GM12878 (cell line): ENCODE data around the gene HMCN2. TPM values are rescaled to one million over a fixed set of nuclear protein-coding genes. Genes with fewer than 3 reads are reported as not detected.

Source experiments
- ATAC-seq: fragments of 200-7000 bp; cut with Tn5 transposase; 3 replicates; pipeline ENCODE4 v1.9.1; 2020; ENCODE audit warnings: mild to moderate bottlenecking, moderate library complexity
- BruUV-seq: library from RNA; stranded (reverse); fragments of 400-500 nt; replicated peaks from 2 replicates; lab custom pipeline; 2021; lab: Mats Ljungman, UMichigan
- CTCF ChIA-PET: fragments of 300-600 bp; sonication (Branson Sonifier 250); formaldehyde crosslinking; extraction: SDS; loops from one replicate; lab custom pipeline; 2021; ENCODE audit warnings: inconsistent platforms; lab: Yijun Ruan, JAX
- POLR2A ChIA-PET: fragments of 350-600 bp; formaldehyde crosslinking; extraction: SDS; loops from one replicate; lab custom pipeline; 2021; ENCODE audit warnings: inconsistent platforms; lab: Charles Lee
- RAD21 ChIA-PET: fragments of 300-600 bp; sonication (Branson Sonifier 250); formaldehyde crosslinking; loops from one replicate; lab custom pipeline; 2023; ENCODE audit warnings: antibody characterized with exemption; ENCODE audit not compliant: unreplicated experiment; lab: Charles Lee
- SMC1A ChIA-PET: fragments of 300-600 bp; sonication (Branson Sonifier 250); formaldehyde crosslinking; loops from one replicate; lab custom pipeline; 2023; ENCODE audit not compliant: unreplicated experiment, uncharacterized antibody; lab: Charles Lee
- DNase-seq: peaks from one replicate; pipeline ENCODE4 v3.0.0-alpha.2; 2011; ENCODE audit warnings: low read depth, low spot score
- FAIRE-seq: peaks from 3 replicates; lab custom pipeline; 2011; peaks lifted over from hg19 to GRCh38; lab: Jason Lieb, UNC
- H2AFZ ChIP-seq: 2 replicates; pipeline ENCODE4 v1.6.0; 2011; ENCODE audit warnings: low read depth, low read length, control low read depth; ENCODE audit not compliant: control insufficient read depth
- H3K27ac ChIP-seq: 2 replicates; pipeline ENCODE4 v1.5.1; 2011; ENCODE audit warnings: control low read depth; ENCODE audit not compliant: control insufficient read depth, insufficient read depth
- H3K27me3 ChIP-seq, 2 experiments: replicated peaks in 1 of 2; 2 replicates each; pipeline versions ENCODE4 v1.6.0 to v1.6.1; 2011; ENCODE audit warnings: low read length in 1 of 2; ENCODE audit not compliant: control insufficient read depth in 2 of 2, insufficient read depth in 2 of 2
- H3K36me3 ChIP-seq, 2 experiments: 2 replicates each; pipeline ENCODE4 v1.5.1; 2011; ENCODE audit warnings: low read length in 1 of 2; ENCODE audit not compliant: control insufficient read depth in 2 of 2, insufficient read depth in 2 of 2
- H3K4me1 ChIP-seq: 2 replicates; pipeline ENCODE4 v1.6.1; 2011; ENCODE audit warnings: mild to moderate bottlenecking, low read length, moderate library complexity, mixed read lengths; ENCODE audit not compliant: control insufficient read depth, insufficient read depth
- H3K4me2 ChIP-seq: 2 replicates; pipeline ENCODE4 v1.6.0; 2011; ENCODE audit warnings: control low read depth; ENCODE audit not compliant: control insufficient read depth, insufficient read depth
- H3K4me3 ChIP-seq: fragments of 200-600 bp; sonication (generic); 2 replicates; pipeline ENCODE4 v1.5.1; 2016
- H3K79me2 ChIP-seq: 2 replicates; pipeline ENCODE4 v1.6.0; 2011; ENCODE audit warnings: low read length; ENCODE audit not compliant: control insufficient read depth, insufficient read depth
- H3K9ac ChIP-seq: 2 replicates; pipeline ENCODE4 v1.8.0; 2011; ENCODE audit warnings: low read length, control low read depth, mixed read lengths; ENCODE audit not compliant: control insufficient read depth, insufficient read depth
- H3K9me3 ChIP-seq: replicated peaks from 3 replicates; pipeline ENCODE4 v1.5.1; 2011; ENCODE audit warnings: mild to moderate bottlenecking, low read length; ENCODE audit not compliant: control insufficient read depth, insufficient read depth
- H4K20me1 ChIP-seq: 2 replicates; pipeline ENCODE4 v1.6.0; 2011; ENCODE audit not compliant: control insufficient read depth, insufficient read depth
- BMI1 ChIP-seq: fragments of 450-650 bp; IDR thresholded peaks from 2 replicates; pipeline ENCODE4 v1.6.1; 2016; ENCODE audit warnings: mild to moderate bottlenecking, moderate library complexity, borderline replicate concordance
- CBFB ChIP-seq: IDR thresholded peaks from 2 replicates; pipeline ENCODE4 v1.6.1; 2016; ENCODE audit warnings: antibody characterized with exemption, low read depth
- CEBPB ChIP-seq, 2 experiments: fragments of 150-350 bp in 1 of 2; IDR thresholded peaks; 2 replicates each; pipeline ENCODE4 v1.6.1; 2012 to 2014; ENCODE audit warnings: low read depth in 2 of 2, low read length in 2 of 2, borderline replicate concordance in 1 of 2, inconsistent platforms in 1 of 2
- FOS ChIP-seq: IDR thresholded peaks from 3 replicates; pipeline ENCODE4 v1.6.1; 2011; ENCODE audit warnings: borderline replicate concordance; ENCODE audit not compliant: insufficient read length; ENCODE audit errors: extremely low read depth
- FOXK2 ChIP-seq: fragments of 450-650 bp; IDR thresholded peaks from 2 replicates; pipeline ENCODE4 v1.6.1; 2017; ENCODE audit warnings: mild to moderate bottlenecking, moderate library complexity
- HCFC1 ChIP-seq: fragments of 150-350 bp; IDR thresholded peaks from 2 replicates; pipeline ENCODE4 v1.6.1; 2014; ENCODE audit warnings: low read length
- JUND ChIP-seq: IDR thresholded peaks from 2 replicates; pipeline ENCODE4 v1.6.1; 2012; ENCODE audit warnings: low read depth, mild to moderate bottlenecking, low read length, improper control_type of control experiment, moderate library complexity
- RAD51 ChIP-seq: fragments of 450-650 bp; IDR thresholded peaks from 2 replicates; pipeline ENCODE4 v1.6.1; 2016; ENCODE audit warnings: moderate library complexity, mild to moderate bottlenecking, inconsistent platforms
- RUNX3 ChIP-seq: IDR thresholded peaks from 2 replicates; pipeline ENCODE4 v1.6.1; 2012; ENCODE audit warnings: low read length, inconsistent platforms
- SIX5 ChIP-seq: IDR thresholded peaks from 2 replicates; pipeline ENCODE4 v1.6.1; 2011; ENCODE audit warnings: mild to moderate bottlenecking, low read depth, low read length, moderate library complexity; ENCODE audit not compliant: severe bottlenecking
- SMAD1 ChIP-seq: fragments of 450-650 bp; IDR thresholded peaks from 2 replicates; pipeline ENCODE4 v1.6.1; 2018; ENCODE audit warnings: mild to moderate bottlenecking, low read depth; ENCODE audit not compliant: partially characterized antibody
- SMARCA5 ChIP-seq: fragments of 450-650 bp; IDR thresholded peaks from 2 replicates; pipeline ENCODE4 v1.6.1; 2017; ENCODE audit warnings: mild to moderate bottlenecking
- SREBF1 ChIP-seq: IDR thresholded peaks from 2 replicates; pipeline ENCODE4 v1.6.1; 2012; ENCODE audit warnings: mild to moderate bottlenecking, low read length
- STAT3 ChIP-seq: IDR thresholded peaks from 2 replicates; pipeline ENCODE4 v1.6.1; 2011; ENCODE audit warnings: low read depth, low read length, improper control_type of control experiment
- TBL1XR1 ChIP-seq: IDR thresholded peaks from 2 replicates; pipeline ENCODE4 v1.6.1; 2012; ENCODE audit warnings: low read depth, low read length, improper control_type of control experiment
- ZNF24 ChIP-seq: fragments of 450-650 bp; IDR thresholded peaks from 2 replicates; pipeline ENCODE4 v1.6.1; 2017; ENCODE audit warnings: antibody characterized with exemption, mild to moderate bottlenecking
- WGBS: methylation state at CpG from one replicate; pipeline ENCODE4 v1.1.6; 2016; ENCODE audit warnings: low lambda C conversion rate; ENCODE audit not compliant: insufficient replicate concordance, insufficient coverage; ENCODE audit errors: missing lambda C conversion rate; 5-methylcytosine and 5-hydroxymethylcytosine counted together
- in situ Hi-C: fragments of 300-500 bp; cut with MboI; formaldehyde crosslinking; loops from 9 replicates; pipeline ENCODE4 v1.14.3; 2018; ENCODE audit warnings: mixed read lengths
- intact Hi-C: fragments of 100-400 bp; cut with micrococcal nuclease; formaldehyde crosslinking; loops from one replicate; pipeline ENCODE4 v1.14.2; 2022; ENCODE audit not compliant: unreplicated experiment
- polyA plus RNA-seq, 11 experiments: library from polyadenylated mRNA; depleted of rRNA in 4 of 11; unstranded in 6 of 11; stranded (reverse) in 5 of 11; fragments of >200 nt; fragmentation: Nextera tagmentation in 4 of 11; fragmentation: Illumina TruSeq in 1 of 11; extraction: Ambion mirVana in 4 of 11; extraction: Trizol in 1 of 11; gene quantifications; 1 replicate in 1 of 11; 2 replicates in 10 of 11; pipeline versions ENCODE4 v1.2.1 to v1.2.3, GENCODE V29; 2011 to 2016; ENCODE audit warnings: inconsistent platforms in 2 of 11, missing spikeins in 2 of 11, low read depth in 1 of 11
- total RNA-seq, 4 experiments: library from RNA; depleted of rRNA in 3 of 4; stranded (reverse); fragments of >200 nt in 3 of 4; fragmentation: Illumina TruSeq in 1 of 4; extraction: Trizol in 1 of 4; gene quantifications; 2 replicates each; pipeline versions ENCODE4 v1.2.1 to v1.2.3, GENCODE V29; 2013 to 2021

Gene HMCN2
- total and polyA plus RNA-seq, 10 of the 15 experiments (the other 5 are each of a cell fraction or from before 2014, with no cell fraction given): 0.04 TPM; not detected in 9

DNA sequence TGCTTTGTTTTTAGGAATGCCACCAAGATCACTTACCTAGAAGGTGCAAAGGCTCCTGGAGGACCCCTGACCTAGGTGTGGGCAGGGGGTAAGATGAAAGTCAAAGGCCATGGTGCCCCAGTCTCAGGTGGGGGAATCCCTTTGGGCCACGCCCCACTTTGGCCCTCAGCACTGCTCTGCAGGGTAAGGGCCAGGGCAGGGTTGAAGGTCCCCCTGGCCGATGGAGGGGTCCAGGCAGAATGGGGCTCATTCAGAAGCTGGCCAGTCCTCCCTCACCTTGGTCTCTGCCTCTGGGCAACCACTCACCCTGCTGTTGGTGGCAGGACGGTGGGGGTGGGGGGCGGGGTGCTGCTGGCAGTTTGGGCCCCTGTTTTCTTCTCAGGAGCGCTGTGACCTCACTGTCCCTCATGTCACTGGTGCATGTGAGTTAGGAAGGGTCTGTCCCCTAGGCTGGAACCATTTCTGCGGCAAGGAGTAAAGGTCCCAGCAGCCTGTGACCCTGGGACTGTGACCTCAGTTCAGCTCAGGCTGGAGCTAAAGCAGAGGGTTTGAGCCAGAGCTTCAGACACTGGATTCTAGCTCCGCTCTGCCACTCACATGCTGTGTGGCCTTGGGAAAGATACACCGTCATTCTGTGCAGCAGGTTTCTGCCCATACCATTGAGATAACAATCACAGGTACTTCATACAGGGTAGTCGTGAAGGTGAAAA is 177.3 kb downstream of the HMCN2 start:
- FAIRE-seq: no peak
- 50% methylated on average over 9 of the region's 9 CpGs for WGBS

DNA sequence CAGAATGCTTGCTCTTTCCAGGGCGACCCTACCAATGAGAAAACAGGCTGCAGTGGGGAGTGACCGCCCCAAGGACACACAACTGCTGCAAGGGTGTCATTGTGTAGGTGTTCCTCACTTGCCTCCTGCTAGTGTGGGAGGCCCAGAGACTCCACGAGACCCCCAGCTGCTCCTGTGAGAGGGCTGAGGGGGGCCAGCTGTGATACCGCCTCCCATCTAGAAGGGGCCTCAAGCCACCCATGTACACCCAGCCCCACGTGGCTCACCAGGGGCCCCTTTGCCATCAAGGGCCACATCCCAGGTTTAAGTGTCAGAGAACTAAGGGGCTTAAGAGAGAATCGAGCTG is 177.9 kb downstream of the HMCN2 start:
- POLR2A ChIA-PET: no interaction called here
- H3K79me2 ChIP-seq: no peaks in the 10 kb centered on the region
- H3K4me1 ChIP-seq: no peaks in the 10 kb centered on the region
- RAD21 ChIA-PET: no interaction called here
- H3K27ac ChIP-seq: no peak overlapping the region
- no peaks in the 10 kb centered on the region; a peak in 3 of 4 replicates for H3K27me3 ChIP-seq
- TF ChIP-seq HCFC1: no peak
- no peak for TF ChIP-seq SIX5
- no peak for TF ChIP-seq FOXK2
- TF ChIP-seq FOS: no peak
- TF ChIP-seq JUND: no peak
- no peak for DNase-seq
- FAIRE-seq: no peak
- CTCF ChIA-PET: no interaction called here
- no peaks in the 10 kb centered on the region for H4K20me1 ChIP-seq
- H3K9ac ChIP-seq: no peak overlapping the region
- H3K36me3 ChIP-seq: no peaks in the 10 kb centered on the region
- in situ Hi-C loops: no loop called here
- peaks cover 3% of the 10 kb centered on the region; the same call in 2 of the 3 replicates for H3K9me3 ChIP-seq
- no peak overlapping the region for H3K4me3 ChIP-seq
- no TSS peak for BruUV-seq
- intact Hi-C loops: no loop called here
- H3K4me2 ChIP-seq: no peak overlapping the region
- 27% methylated on average over 6 of the region's 6 CpGs for WGBS
- ATAC-seq: no peak
- H2AFZ ChIP-seq: no peak overlapping the region
- SMC1A ChIA-PET: no interaction called here

More for the DNA sequence above, 177.3 kb downstream of the HMCN2 start:
- CTCF ChIA-PET: no interaction called here
- intact Hi-C loops (no loop called here), in situ Hi-C loops (no loop called here)
- no TSS peak for BruUV-seq
- Histone ChIP-seq H3K9ac (no peak overlapping the region), H3K4me2 (no peak overlapping the region), H3K79me2 (no peaks in the 10 kb centered on the region), H3K4me1 (no peaks in the 10 kb centered on the region), H3K9me3 (peaks cover 3% of the 10 kb centered on the region; the same call in 2 of the 3 replicates), H3K4me3 (no peak overlapping the region), H3K27me3 (no peaks in the 10 kb centered on the region; a peak in 3 of 4 replicates), H3K36me3 (no peaks in the 10 kb centered on the region), H3K27ac (no peak overlapping the region), H4K20me1 (no peaks in the 10 kb centered on the region), H2AFZ (no peak overlapping the region)
- TF ChIP-seq STAT3 (no peak), RUNX3 (no peak), CEBPB (IDR thresholded peaks at IDR 0.05; ENCODE audit: borderline replicate concordance in 1 of 2, low read depth in 2 of 2, low read length in 2 of 2) (no peak), SMARCA5 (no peak), SMAD1 (no peak), CBFB (no peak), RAD51 (no peak), TBL1XR1 (no peak), SREBF1 (no peak), ZNF24 (no peak), BMI1 (no peak), HCFC1 (no peak)
- ATAC-seq (no peak), DNase-seq (no peak)
- POLR2A ChIA-PET: no interaction called here
- SMC1A ChIA-PET: no interaction called here
- RAD21 ChIA-PET: no interaction called here
